SK-N-SH treated with all-trans-retinoic acid at 6 μM for 48 hours (cell line): ENCODE results near the gene TRIM46.

ENCODE experiments used
- ATAC-seq: fragments of 200-7000 bp; cut with Tn5 transposase; 3 replicates; pipeline ENCODE4 v1.9.1; 2020; ENCODE audit warnings: mild to moderate bottlenecking, moderate library complexity
- ARNTL ChIP-seq: fragments of 450-650 bp; formaldehyde crosslinking; IDR thresholded peaks from 2 replicates; pipeline ENCODE4 v1.5.0; 2020; ENCODE audit warnings: low read depth, mild to moderate bottlenecking, moderate library complexity, borderline replicate concordance
- BACH2 ChIP-seq: fragments of 250-450 bp; sonication (Bioruptor Pico); IDR thresholded peaks from 2 replicates; pipeline ENCODE4 v1.9.0; 2021; ENCODE audit warnings: mild to moderate bottlenecking, borderline replicate concordance
- CREB5 ChIP-seq: fragments of 250-450 bp; sonication (Bioruptor Pico); IDR thresholded peaks from 2 replicates; pipeline ENCODE4 v1.5.1; 2020; ENCODE audit warnings: low read depth, mild to moderate bottlenecking, moderate library complexity
- CSDC2 ChIP-seq: fragments of 250-450 bp; sonication (Bioruptor Pico); IDR thresholded peaks from 2 replicates; pipeline ENCODE4 v1.5.0; 2020; ENCODE audit warnings: mild to moderate bottlenecking, moderate library complexity
- CSRNP3 ChIP-seq: fragments of 250-450 bp; sonication (Bioruptor Pico); IDR thresholded peaks from 2 replicates; pipeline ENCODE4 v1.5.1; 2021; ENCODE audit warnings: mild to moderate bottlenecking, moderate library complexity
- ESRRG ChIP-seq: fragments of 250-450 bp; sonication (Bioruptor Pico); IDR thresholded peaks from 2 replicates; pipeline ENCODE4 v1.6.1; 2021; ENCODE audit warnings: mild to moderate bottlenecking
- GLIS3 ChIP-seq: fragments of 250-450 bp; sonication (Bioruptor Pico); IDR thresholded peaks from 2 replicates; pipeline ENCODE4 v1.5.0; 2020; ENCODE audit warnings: mild to moderate bottlenecking, moderate library complexity
- ISL1 ChIP-seq: fragments of 250-450 bp; sonication (Bioruptor Pico); IDR thresholded peaks from 2 replicates; pipeline ENCODE4 v2.1.2; 2022; ENCODE audit warnings: mild to moderate bottlenecking, moderate library complexity
- OSR1 ChIP-seq: fragments of 250-450 bp; sonication (Bioruptor Pico); IDR thresholded peaks from 2 replicates; pipeline ENCODE4 v1.8.0; 2022; ENCODE audit warnings: moderate library complexity, mild to moderate bottlenecking, inconsistent platforms
- PATZ1 ChIP-seq: fragments of 250-450 bp; sonication (Bioruptor Pico); IDR thresholded peaks from 2 replicates; pipeline ENCODE4 v1.8.0; 2020; ENCODE audit warnings: mild to moderate bottlenecking, moderate library complexity, borderline replicate concordance
- POU6F1 ChIP-seq: fragments of 250-450 bp; sonication (Bioruptor Pico); IDR thresholded peaks from 2 replicates; pipeline ENCODE4 v1.8.0; 2021; ENCODE audit warnings: low read depth, mild to moderate bottlenecking, moderate library complexity, borderline replicate concordance
- PPARA ChIP-seq: fragments of 250-450 bp; sonication (Bioruptor Pico); IDR thresholded peaks from 2 replicates; pipeline ENCODE4 v1.5.0; 2020; ENCODE audit warnings: mild to moderate bottlenecking, borderline replicate concordance
- RARB ChIP-seq: fragments of 250-450 bp; sonication (Bioruptor Pico); IDR thresholded peaks from 2 replicates; pipeline ENCODE4 v1.8.0; 2021; ENCODE audit warnings: mild to moderate bottlenecking, moderate library complexity
- SNAI2 ChIP-seq: fragments of 250-450 bp; sonication (Bioruptor Pico); IDR thresholded peaks from 2 replicates; pipeline ENCODE4 v1.5.0; 2020; ENCODE audit warnings: mild to moderate bottlenecking, moderate library complexity
- TCF4 ChIP-seq: fragments of 250-450 bp; sonication (Bioruptor Pico); IDR thresholded peaks from 2 replicates; pipeline ENCODE4 v1.8.0; 2021; ENCODE audit warnings: mild to moderate bottlenecking, moderate library complexity, borderline replicate concordance
- TOX ChIP-seq: fragments of 250-450 bp; sonication (Bioruptor Pico); IDR thresholded peaks from 2 replicates; pipeline ENCODE4 v1.8.0; 2021; ENCODE audit warnings: mild to moderate bottlenecking, moderate library complexity, borderline replicate concordance
- TSHZ2 ChIP-seq: fragments of 250-450 bp; sonication (Bioruptor Pico); IDR thresholded peaks from 2 replicates; pipeline ENCODE4 v1.5.0; 2020; ENCODE audit warnings: mild to moderate bottlenecking, moderate library complexity
- ZC3H10 ChIP-seq: fragments of 250-450 bp; sonication (Bioruptor Pico); IDR thresholded peaks from 2 replicates; pipeline ENCODE4 v1.5.1; 2021; ENCODE audit warnings: mild to moderate bottlenecking, moderate library complexity
- ZFP3 ChIP-seq: fragments of 250-450 bp; sonication (Bioruptor Pico); IDR thresholded peaks from 2 replicates; pipeline ENCODE4 v1.5.0; 2020; ENCODE audit warnings: mild to moderate bottlenecking, moderate library complexity
- ZFP30 ChIP-seq: fragments of 450-650 bp; formaldehyde crosslinking; IDR thresholded peaks from 2 replicates; pipeline ENCODE4 v1.5.0; 2022; ENCODE audit warnings: mild to moderate bottlenecking, moderate library complexity
- ZNF565 ChIP-seq: fragments of 450-650 bp; formaldehyde crosslinking; conservative IDR thresholded peaks from 2 replicates; pipeline ENCODE4 v1.5.0; 2020; ENCODE audit warnings: low read depth, mild to moderate bottlenecking, moderate library complexity
- ZNF70 ChIP-seq: fragments of 450-650 bp; formaldehyde crosslinking; IDR thresholded peaks from 2 replicates; pipeline ENCODE4 v1.5.0; 2020; ENCODE audit warnings: mild to moderate bottlenecking, moderate library complexity
- ZNF8 ChIP-seq: fragments of 450-650 bp; formaldehyde crosslinking; IDR thresholded peaks from 2 replicates; pipeline ENCODE4 v1.5.0; 2020; ENCODE audit warnings: mild to moderate bottlenecking, moderate library complexity

Gene TRIM46

DNA sequence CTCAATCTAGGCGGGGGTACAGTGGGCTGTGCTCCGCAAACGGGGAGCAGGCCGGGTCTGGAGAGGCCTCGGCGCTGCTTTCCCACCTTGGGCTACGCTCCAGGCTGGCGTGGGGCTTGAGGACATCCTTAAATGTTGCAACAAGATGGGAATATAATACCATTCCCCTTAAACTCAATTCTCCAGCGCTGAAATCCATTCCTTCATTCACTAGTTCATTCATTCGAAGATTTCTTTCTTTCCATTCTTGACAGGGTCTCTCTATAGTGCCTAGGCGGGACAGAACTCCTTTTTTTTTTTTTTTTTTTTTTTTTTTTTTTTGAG lies 33.1 kb upstream of the TRIM46 start (continued):
- TF ChIP-seq PATZ1 (no peak), TOX (CRISPR knock-in tag) (no peak), SNAI2 (CRISPR knock-in tag) (no peak), ESRRG (CRISPR knock-in tag) (no peak), ZFP30 (no peak)

- no peak for ATAC-seq
- TF ChIP-seq PPARA (CRISPR knock-in tag) (no peak), ESRRG (CRISPR knock-in tag) (no peak), TSHZ2 (CRISPR knock-in tag) (no peak), CREB5 (no peak), CSDC2 (CRISPR knock-in tag) (no peak), TOX (CRISPR knock-in tag) (no peak), OSR1 (CRISPR knock-in tag) (no peak), ZFP30 (no peak), RARB (CRISPR knock-in tag) (no peak), ZNF70 (CRISPR knock-in tag) (no peak), ZC3H10 (CRISPR knock-in tag) (no peak), GLIS3 (CRISPR knock-in tag) (no peak), ZFP3 (CRISPR knock-in tag) (no peak), TCF4 (no peak), ZNF565 (CRISPR knock-in tag) (no peak), POU6F1 (CRISPR knock-in tag) (no peak), PATZ1 (no peak), ARNTL (CRISPR knock-in tag) (no peak), SNAI2 (CRISPR knock-in tag) (no peak), ISL1 (CRISPR knock-in tag) (no peak)
These were observed 31.9 kb upstream of the TRIM46 start for GRCh38 chr1:155141749-155142148.

DNA sequence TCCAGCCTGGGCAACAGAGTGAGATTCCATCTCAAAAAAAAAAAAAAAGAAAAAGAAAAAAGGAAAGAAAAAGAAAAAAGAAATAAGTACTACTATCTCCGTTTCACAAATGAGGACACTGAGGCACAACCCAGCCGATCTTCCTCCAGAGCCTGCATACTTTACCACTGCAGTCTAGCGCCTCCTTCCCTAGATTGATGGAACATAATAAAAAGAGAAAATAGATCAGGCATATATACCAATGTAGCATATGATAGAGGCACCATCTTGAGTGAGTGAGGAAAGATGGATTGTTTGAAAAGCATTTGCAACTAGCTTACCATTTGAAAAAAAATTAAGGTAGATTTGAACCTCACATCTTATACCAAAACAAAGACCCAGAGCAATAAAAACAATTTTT lies 28.2 kb upstream of the TRIM46 start:
- TF ChIP-seq BACH2 (CRISPR knock-in tag) (no peak), ZFP30 (no peak), ZNF8 (no peak), ZNF70 (CRISPR knock-in tag) (no peak), ESRRG (CRISPR knock-in tag) (no peak), OSR1 (CRISPR knock-in tag) (no peak), ARNTL (CRISPR knock-in tag) (no peak), SNAI2 (CRISPR knock-in tag) (no peak), ZC3H10 (CRISPR knock-in tag) (no peak), CREB5 (no peak), ISL1 (CRISPR knock-in tag) (no peak), CSRNP3 (CRISPR knock-in tag) (no peak), RARB (CRISPR knock-in tag) (no peak), ZNF565 (CRISPR knock-in tag) (no peak), GLIS3 (CRISPR knock-in tag) (no peak), TCF4 (no peak), PPARA (CRISPR knock-in tag) (no peak), CSDC2 (CRISPR knock-in tag) (no peak), PATZ1 (no peak), TOX (CRISPR knock-in tag) (no peak)
- peak; percentile 48; the same call in 1 of the 3 replicates for ATAC-seq
